Fibroblast of the aortic adventitia (primary cell): ENCODE measurements around the gene MAP1LC3A. TPM values are rescaled to one million over a fixed set of nuclear protein-coding genes. Genes with fewer than 3 reads are reported as not detected.

Experiments used
- DNase-seq: peaks from one replicate; pipeline ENCODE4 v3.0.0-alpha.2; 2010; ENCODE audit warnings: low read depth
- H3K4me3 ChIP-seq: 2 replicates; pipeline ENCODE4 v1.5.1; 2011; ENCODE audit warnings: low read depth, mild to moderate bottlenecking, control low read depth, low read length, moderate library complexity
- total RNA-seq: library from RNA; depleted of rRNA; stranded (reverse); fragments of >200 nt; gene quantifications from 2 replicates; pipeline ENCODE4 v1.2.3, GENCODE V29; 2012; ENCODE audit warnings: low replicate concordance
- TF ChIP-seq, protein P1 (sequence below): IDR thresholded peaks from 2 replicates; pipeline ENCODE4 v1.5.1; 2011; ENCODE audit warnings: mild to moderate bottlenecking, low read length, control low read depth, inconsistent platforms; ENCODE audit not compliant: insufficient read depth

MAP1LC3A gene
- total RNA-seq, 1 donor, result 20.2 TPM

DNA sequence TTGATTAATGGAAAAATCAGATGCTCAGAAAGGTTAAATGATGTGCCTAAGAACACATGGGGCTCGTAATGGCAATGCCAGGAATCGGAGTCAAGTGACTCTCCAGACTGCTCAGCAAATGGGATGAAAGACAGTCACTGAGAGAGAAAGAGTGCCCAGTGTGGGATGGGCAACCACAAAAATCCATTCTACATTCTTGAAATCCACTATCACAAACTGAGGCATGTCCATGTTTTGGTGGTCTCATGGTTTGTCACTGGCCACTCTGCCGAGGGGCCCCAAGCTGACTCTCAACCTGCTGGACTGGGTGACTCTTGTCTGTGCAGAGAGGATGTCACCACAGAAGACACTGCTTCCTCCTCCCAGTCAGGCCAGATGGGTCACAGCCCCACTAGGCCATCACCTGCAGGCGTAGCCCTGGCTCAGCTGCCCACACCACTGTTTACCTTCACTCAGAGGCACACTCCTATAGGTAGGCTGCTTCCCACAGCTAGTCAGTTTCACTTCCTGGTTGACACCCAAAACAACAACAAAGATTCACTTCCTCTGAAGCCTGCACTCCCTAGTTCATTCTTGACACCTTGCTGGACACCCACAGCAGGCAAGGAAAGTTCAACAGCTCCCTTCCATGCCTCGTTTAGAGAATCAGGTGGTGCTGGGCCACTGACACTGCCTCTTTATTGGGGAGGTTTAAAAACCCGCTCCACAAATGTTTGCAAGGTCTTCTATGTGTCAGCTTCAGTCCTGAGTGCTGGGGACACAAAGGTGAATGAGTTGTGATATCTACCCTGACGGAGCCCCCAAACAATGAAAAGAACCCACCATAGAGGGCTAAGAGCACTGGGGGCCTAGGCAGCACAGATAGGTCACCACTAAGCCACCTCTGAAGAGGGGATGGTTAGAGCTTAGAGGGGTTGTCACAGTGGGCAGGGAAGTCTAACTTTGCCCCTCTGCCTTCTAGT is 21.7 kb downstream of the MAP1LC3A start:
- TF ChIP-seq, protein P1, sequence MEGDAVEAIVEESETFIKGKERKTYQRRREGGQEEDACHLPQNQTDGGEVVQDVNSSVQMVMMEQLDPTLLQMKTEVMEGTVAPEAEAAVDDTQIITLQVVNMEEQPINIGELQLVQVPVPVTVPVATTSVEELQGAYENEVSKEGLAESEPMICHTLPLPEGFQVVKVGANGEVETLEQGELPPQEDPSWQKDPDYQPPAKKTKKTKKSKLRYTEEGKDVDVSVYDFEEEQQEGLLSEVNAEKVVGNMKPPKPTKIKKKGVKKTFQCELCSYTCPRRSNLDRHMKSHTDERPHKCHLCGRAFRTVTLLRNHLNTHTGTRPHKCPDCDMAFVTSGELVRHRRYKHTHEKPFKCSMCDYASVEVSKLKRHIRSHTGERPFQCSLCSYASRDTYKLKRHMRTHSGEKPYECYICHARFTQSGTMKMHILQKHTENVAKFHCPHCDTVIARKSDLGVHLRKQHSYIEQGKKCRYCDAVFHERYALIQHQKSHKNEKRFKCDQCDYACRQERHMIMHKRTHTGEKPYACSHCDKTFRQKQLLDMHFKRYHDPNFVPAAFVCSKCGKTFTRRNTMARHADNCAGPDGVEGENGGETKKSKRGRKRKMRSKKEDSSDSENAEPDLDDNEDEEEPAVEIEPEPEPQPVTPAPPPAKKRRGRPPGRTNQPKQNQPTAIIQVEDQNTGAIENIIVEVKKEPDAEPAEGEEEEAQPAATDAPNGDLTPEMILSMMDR, result no peak
- no peak for DNase-seq
- H3K4me3 ChIP-seq, result no peak overlapping the region

DNA sequence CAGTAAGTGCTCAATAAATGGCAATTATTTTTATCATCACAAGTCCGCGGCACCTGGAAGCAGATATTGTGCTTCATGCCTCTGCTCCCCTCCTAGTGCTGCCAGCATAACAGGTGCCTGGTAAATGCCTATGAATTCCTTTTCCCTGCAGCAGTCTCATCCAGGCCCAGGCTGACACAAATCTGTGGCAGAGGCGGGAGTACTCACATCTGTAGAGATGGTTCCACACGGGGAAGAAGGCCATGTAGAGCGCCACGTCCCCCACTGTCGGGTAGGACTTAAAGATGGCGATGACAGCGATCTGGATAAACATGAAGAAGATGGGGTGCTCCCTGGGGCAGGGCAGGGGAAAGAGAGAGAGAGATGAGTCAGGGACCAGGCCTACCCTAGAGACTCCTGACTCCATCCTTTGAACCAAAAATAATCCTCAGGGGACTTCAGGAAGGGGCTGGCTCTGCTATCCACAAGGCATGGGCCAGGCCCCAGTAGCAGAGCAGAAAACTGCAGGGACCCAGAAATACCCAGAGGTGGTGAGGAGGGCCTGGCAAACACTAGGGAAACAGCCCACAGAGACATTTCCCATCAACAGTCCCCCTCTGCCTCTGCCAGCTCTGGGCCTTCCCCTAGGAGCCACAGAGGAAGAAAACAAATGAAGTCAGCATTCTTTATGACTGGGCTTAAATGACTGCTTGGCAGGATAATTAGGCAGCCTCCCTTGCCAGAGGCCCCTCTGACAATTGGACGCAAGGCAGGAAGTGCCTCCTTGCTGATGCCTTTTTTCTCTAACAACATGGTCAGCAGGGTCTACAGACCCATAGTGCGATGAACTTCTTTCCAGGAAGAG is 23.0 kb downstream of the MAP1LC3A start:
- H3K4me3 ChIP-seq, result no peak overlapping the region
- DNase-seq, result peak; percentile 75
- TF ChIP-seq, protein P1, result no peak

DNA sequence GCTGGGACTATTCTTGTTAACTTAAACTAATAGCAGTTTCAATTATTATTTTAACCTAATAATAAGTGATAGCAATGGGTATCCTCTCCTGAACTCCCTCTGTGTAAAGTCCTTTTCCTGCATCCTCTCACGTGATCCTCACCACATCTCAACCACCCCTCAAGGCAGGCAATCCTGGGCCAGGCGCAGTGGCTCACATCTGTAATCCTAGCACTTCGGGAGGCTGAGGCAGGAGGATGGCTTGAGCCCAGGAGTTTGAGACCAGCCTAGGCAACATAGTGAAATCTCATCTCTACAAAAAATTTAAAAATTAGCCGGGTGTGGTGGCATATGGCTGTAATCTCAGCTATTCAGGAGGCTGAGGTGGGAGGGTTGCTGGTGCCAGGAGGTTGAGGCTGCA is 23.7 kb downstream of the MAP1LC3A start:
- TF ChIP-seq, protein P1, result no peak
- H3K4me3 ChIP-seq, result no peak overlapping the region
- no peak for DNase-seq

DNA sequence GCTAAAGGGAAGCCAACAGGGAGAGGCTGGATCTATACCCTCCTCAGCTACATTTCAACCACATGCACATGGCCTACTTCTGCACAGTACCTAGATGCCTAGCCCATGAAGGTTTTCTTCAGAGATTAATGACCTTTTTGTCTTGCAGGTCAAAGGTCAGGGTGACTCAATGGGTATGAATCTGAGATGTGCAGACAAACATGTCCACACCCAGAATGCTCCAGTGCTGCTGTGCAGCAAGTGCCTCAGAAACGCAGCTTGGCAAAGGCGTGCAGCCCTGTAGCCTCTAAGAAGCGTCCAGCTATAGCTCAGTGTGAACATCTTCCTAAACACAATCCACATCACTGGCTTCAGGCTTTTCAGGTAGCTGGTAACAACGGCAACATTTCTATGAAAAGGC is 24.4 kb downstream of the MAP1LC3A start:
- TF ChIP-seq, protein P1, result no peak
- H3K4me3 ChIP-seq, result no peak overlapping the region
- DNase-seq, result peak; percentile 36

DNA sequence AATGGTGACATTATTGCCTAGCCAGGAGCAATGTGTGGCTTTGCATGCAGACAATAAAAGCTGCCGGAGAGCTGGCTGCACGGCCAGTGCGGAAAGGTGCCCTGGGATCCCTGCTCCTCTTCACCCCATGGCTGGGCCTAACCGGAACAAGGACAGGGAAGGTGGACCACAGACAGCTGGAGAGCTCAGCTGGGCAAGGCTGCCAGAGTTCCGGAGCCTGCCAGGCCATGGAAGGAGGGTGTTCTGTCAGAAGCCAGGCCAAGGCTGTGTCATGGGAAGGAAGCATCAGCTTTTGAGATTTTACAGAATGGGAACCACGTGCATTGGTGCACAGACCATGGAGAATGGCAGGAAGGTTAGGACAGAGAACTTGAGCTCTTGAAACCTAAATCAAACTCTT is 25.0 kb downstream of the MAP1LC3A start:
- DNase-seq, result no peak
- no peak overlapping the region for H3K4me3 ChIP-seq
- TF ChIP-seq, protein P1, result no peak

DNA sequence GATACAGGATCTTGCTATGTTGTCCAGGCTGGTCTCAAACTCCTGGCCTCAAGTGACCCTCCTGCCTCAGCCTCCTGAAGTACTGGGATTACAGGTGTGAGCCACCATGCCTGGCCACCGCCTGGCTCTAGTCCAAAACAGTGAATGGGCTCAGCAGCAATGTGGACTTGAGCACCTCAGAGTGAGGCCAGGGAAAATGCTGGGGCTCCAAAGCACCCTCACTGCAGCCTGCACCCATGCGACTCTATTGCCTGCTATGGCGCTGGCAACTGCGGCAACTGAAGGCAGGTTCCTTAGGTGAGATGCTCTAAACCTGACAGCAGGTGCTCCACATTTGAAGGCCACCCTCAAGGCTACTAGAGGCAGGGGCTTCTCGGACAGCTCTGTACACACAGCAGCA is 26.5 kb downstream of the MAP1LC3A start:
- TF ChIP-seq, protein P1, result no peak
- no peak overlapping the region for H3K4me3 ChIP-seq
- DNase-seq, result no peak
